HEK293T (cell line): ENCODE results near the gene IFT27.
A peak's percentile ranks its signal among the peaks of the same experiment; 100 is the strongest.

Experiments
- CTCF ChIA-PET: fragments of 350-600 bp; formaldehyde crosslinking; extraction: SDS; loops from one replicate; lab custom pipeline; 2021; ENCODE audit warnings: antibody characterized with exemption, inconsistent platforms; lab: Yijun Ruan, JAX
- POLR2A ChIA-PET: fragments of 350-600 bp; formaldehyde crosslinking; extraction: SDS; loops from one replicate; lab custom pipeline; 2020; ENCODE audit warnings: antibody characterized with exemption, inconsistent platforms; lab: Yijun Ruan, JAX
- DNase-seq: peaks from one replicate; pipeline ENCODE4 v3.0.0; 2012; ENCODE audit warnings: mixed read lengths; ENCODE audit errors: extremely low spot score
- ARNT ChIP-seq: fragments of 450-650 bp; IDR thresholded peaks from 2 replicates; pipeline ENCODE4 v1.6.1; 2017; ENCODE audit warnings: mild to moderate bottlenecking
- BHLHE40 ChIP-seq: fragments of 450-650 bp; IDR thresholded peaks from 2 replicates; pipeline ENCODE4 v1.6.1; 2016; ENCODE audit warnings: mild to moderate bottlenecking, moderate library complexity, borderline replicate concordance
- CTBP1 ChIP-seq: fragments of 450-650 bp; IDR thresholded peaks from 2 replicates; pipeline ENCODE4 v1.6.1; 2016; ENCODE audit warnings: borderline replicate concordance
- ELF4 ChIP-seq: fragments of 450-650 bp; IDR thresholded peaks from 2 replicates; pipeline ENCODE4 v1.6.1; 2017; ENCODE audit warnings: antibody characterized with exemption
- FOXA1 ChIP-seq: fragments of 450-650 bp; IDR thresholded peaks from 2 replicates; pipeline ENCODE4 v1.6.1; 2016; ENCODE audit warnings: mild to moderate bottlenecking
- FOXK2 ChIP-seq: fragments of 450-650 bp; IDR thresholded peaks from 2 replicates; pipeline ENCODE4 v1.6.1; 2016; ENCODE audit warnings: mild to moderate bottlenecking
- FOXM1 ChIP-seq: fragments of 450-650 bp; IDR thresholded peaks from 2 replicates; pipeline ENCODE4 v1.6.1; 2017; ENCODE audit warnings: mild to moderate bottlenecking, borderline replicate concordance
- HDGF ChIP-seq: fragments of 450-650 bp; IDR thresholded peaks from 2 replicates; pipeline ENCODE4 v1.6.1; 2017; ENCODE audit warnings: antibody characterized with exemption, borderline replicate concordance
- L3MBTL2 ChIP-seq: fragments of 450-650 bp; conservative IDR thresholded peaks from 2 replicates; pipeline ENCODE4 v1.6.1; 2016; ENCODE audit warnings: mild to moderate bottlenecking
- LEF1 ChIP-seq: fragments of 450-650 bp; IDR thresholded peaks from 2 replicates; pipeline ENCODE4 v1.6.1; 2017; ENCODE audit warnings: mild to moderate bottlenecking, borderline replicate concordance
- NFRKB ChIP-seq: fragments of 450-650 bp; IDR thresholded peaks from 2 replicates; pipeline ENCODE4 v1.6.1; 2016; ENCODE audit warnings: mild to moderate bottlenecking, moderate library complexity
- PKNOX1 ChIP-seq: fragments of 450-650 bp; IDR thresholded peaks from 2 replicates; pipeline ENCODE4 v1.6.1; 2016
- SP1 ChIP-seq: fragments of 450-650 bp; IDR thresholded peaks from 2 replicates; pipeline ENCODE4 v1.6.1; 2017
- SUZ12 ChIP-seq: fragments of 450-650 bp; IDR thresholded peaks from 2 replicates; pipeline ENCODE4 v1.6.1; 2016; ENCODE audit warnings: mild to moderate bottlenecking
- TARDBP ChIP-seq: fragments of 450-650 bp; IDR thresholded peaks from 2 replicates; pipeline ENCODE4 v1.6.1; 2016
- ZNF384 ChIP-seq: fragments of 450-650 bp; IDR thresholded peaks from 2 replicates; pipeline ENCODE4 v1.6.1; 2016

Gene IFT27

GRCh38 chr22:36776722-36777121, 803 bp upstream of the IFT27 start:
- ChIA-PET POLR2A (interaction anchor here (0.7 to 1.8 kb wide), 18 partner anchors 13 to 269 kb away, joined by 3 to 18 read pairs (median 4); partner anchors contain the start of genes EIF3D, FOXRED2, MPST and TST), CTCF (interaction anchor here (0.6 to 4.0 kb wide), 5 partner anchors 19 to 305 kb away, joined by 3 to 30 read pairs (median 5); no protein-coding TSS in a partner anchor)
- no peak for DNase-seq
- TF ChIP-seq ELF4: no peak
- no peak for TF ChIP-seq FOXK2
- TF ChIP-seq L3MBTL2: no peak; the same call in none of the 2 replicates
- TF ChIP-seq ZNF384: no peak
- no peak for TF ChIP-seq HDGF
- TF ChIP-seq FOXA1: no peak
- TF ChIP-seq SUZ12: no peak
- no peak for TF ChIP-seq TARDBP
- TF ChIP-seq SP1: no peak
- no peak for TF ChIP-seq FOXM1
- TF ChIP-seq CTBP1: no peak
- no peak for TF ChIP-seq PKNOX1
- TF ChIP-seq LEF1: no peak
- TF ChIP-seq ARNT: no peak
- TF ChIP-seq NFRKB: no peak
- TF ChIP-seq BHLHE40: no peak

GRCh38 chr22:36775586-36775963, 344 bp downstream of the IFT27 start:
- peak; percentile 34 for DNase-seq
- ChIA-PET CTCF (interaction anchor here (0.9 to 4.0 kb wide), 6 partner anchors 18 to 306 kb away, joined by 3 to 30 read pairs (median 4); partner anchors contain the start of gene EIF3D), POLR2A (interaction anchor here (0.5 to 1.9 kb wide), 43 partner anchors 8 to 268 kb away, joined by 3 to 18 read pairs (median 3); partner anchors contain the start of genes CACNG2, EIF3D, FOXRED2 and MPST)
- no peak for TF ChIP-seq ELF4
- TF ChIP-seq FOXM1: no peak
- TF ChIP-seq L3MBTL2: no peak
- TF ChIP-seq ZNF384: no peak
- no peak for TF ChIP-seq PKNOX1
- TF ChIP-seq TARDBP: no peak
- TF ChIP-seq SUZ12: no peak
- TF ChIP-seq CTBP1: no peak
- TF ChIP-seq BHLHE40: no peak
- no peak for TF ChIP-seq SP1
- TF ChIP-seq FOXA1: no peak
- TF ChIP-seq NFRKB: no peak
- TF ChIP-seq HDGF: no peak
- TF ChIP-seq LEF1: no peak
- TF ChIP-seq ARNT: no peak
- no peak for TF ChIP-seq FOXK2

- DNase-seq: peak; percentile 42
- ChIA-PET POLR2A (interaction anchor here (0.8 to 1.0 kb wide), 3 partner anchors 244 to 536 kb away, joined by 3 to 6 read pairs (median 3); partner anchors contain the start of genes EIF3D and TXN2), CTCF (interaction anchor here (0.7 to 4.0 kb wide), 5 partner anchors 16 to 244 kb away, joined by 3 to 30 read pairs (median 3); no protein-coding TSS in a partner anchor)
- no peak for TF ChIP-seq ARNT
- TF ChIP-seq HDGF: no peak
- no peak for TF ChIP-seq ELF4
- TF ChIP-seq FOXA1: no peak
- TF ChIP-seq LEF1: no peak
- TF ChIP-seq PKNOX1: peak; percentile 64
- no peak for TF ChIP-seq L3MBTL2
- no peak for TF ChIP-seq FOXK2
- TF ChIP-seq TARDBP: no peak
Measured at GRCh38 chr22:36773935-36774334, 2.0 kb downstream of the IFT27 start.

GRCh38 chr22:36772451-36772850, 3.5 kb downstream of the IFT27 start:
- CTCF ChIA-PET: interaction anchor here (0.5 kb wide), 1 partner anchor 291 kb away, joined by 4 read pairs; no protein-coding TSS in a partner anchor
- DNase-seq: no peak
- no peak for TF ChIP-seq ZNF384
- POLR2A ChIA-PET: no interaction called here

- POLR2A ChIA-PET: no interaction called here
- CTCF ChIA-PET: no interaction called here
- TF ChIP-seq ZNF384 (no peak), PKNOX1 (no peak)
- DNase-seq: no peak
Measured at GRCh38 chr22:36771356-36772063, 4.4 kb downstream of the IFT27 start.
